H1 (cell line): ENCODE results near the gene BPGM.

ENCODE experiments used
- CTCF ChIP-seq, 3 experiments: IDR thresholded peaks; 1 replicate in 2 of 3; 2 replicates in 1 of 3; pipeline versions ENCODE4 v1.5.1 to v1.6.1; 2011; ENCODE audit warnings: low read length in 3 of 3, mild to moderate bottlenecking in 3 of 3, inconsistent platforms in 2 of 3, low read depth in 1 of 3, moderate library complexity in 1 of 3; ENCODE audit not compliant: insufficient read depth in 1 of 3; ENCODE audit errors: control extremely low read depth in 1 of 3
- HDAC6 ChIP-seq: IDR thresholded peaks from one replicate; pipeline ENCODE4 v1.7.1; 2012; ENCODE audit warnings: low read depth, mild to moderate bottlenecking, inconsistent platforms, low read length, moderate library complexity
- MAX ChIP-seq: IDR thresholded peaks from 2 replicates; pipeline ENCODE4 v1.6.1; 2012; ENCODE audit warnings: inconsistent platforms
- POLR2A ChIP-seq, 2 experiments: IDR thresholded peaks; 1 replicate in 1 of 2; 2 replicates in 1 of 2; pipeline ENCODE4 v1.6.1; 2011; ENCODE audit warnings: low read depth in 2 of 2, low read length in 2 of 2, mild to moderate bottlenecking in 2 of 2; ENCODE audit errors: control extremely low read depth in 1 of 2
- RNF2 ChIP-seq: fragments of 200-900, 300-1000 bp; sonication (generic); IDR thresholded peaks from 2 replicates; pipeline ENCODE4 v1.7.1; 2016; ENCODE audit warnings: borderline replicate concordance, low read depth, mild to moderate bottlenecking, antibody characterized with exemption, low read length; ENCODE audit not compliant: poor library complexity, severe bottlenecking; ENCODE audit errors: missing control alignments
- RXRA ChIP-seq: IDR thresholded peaks from 2 replicates; pipeline ENCODE4 v1.6.1; 2011; ENCODE audit warnings: low read depth, mild to moderate bottlenecking, low read length, moderate library complexity; ENCODE audit not compliant: insufficient read depth
- SIN3A ChIP-seq, 2 experiments: IDR thresholded peaks in 1 of 2; conservative IDR thresholded peaks in 1 of 2; 2 replicates each; pipeline ENCODE4 v1.6.1; 2011 to 2012; ENCODE audit warnings: low read length in 2 of 2, improper control_type of control experiment in 1 of 2, low read depth in 1 of 2, mild to moderate bottlenecking in 1 of 2
- SP1 ChIP-seq: IDR thresholded peaks from 2 replicates; pipeline ENCODE4 v1.6.1; 2011; ENCODE audit warnings: low read depth, low read length
- SP4 ChIP-seq: IDR thresholded peaks from 2 replicates; pipeline ENCODE4 v1.6.1; 2012; ENCODE audit warnings: low read length, inconsistent platforms
- SRF ChIP-seq: IDR thresholded peaks from 2 replicates; pipeline ENCODE4 v1.6.1; 2011; ENCODE audit warnings: mild to moderate bottlenecking, low read depth, low read length, moderate library complexity

- TF ChIP-seq CTCF (IDR thresholded peaks at IDR 0.05; ENCODE audit: control extremely low read depth in 1 of 3, insufficient read depth in 1 of 3, low read depth in 1 of 3, low read length in 3 of 3): no peak
- TF ChIP-seq HDAC6: no peak
- TF ChIP-seq SIN3A (conservative IDR thresholded peaks at IDR 0.05 in 1 of 2, IDR thresholded peaks at IDR 0.05 in 1 of 2; ENCODE audit: low read depth in 1 of 2, low read length in 2 of 2): no peak
- TF ChIP-seq RNF2: no peak
- TF ChIP-seq MAX: no peak
- no peak for TF ChIP-seq SP1
- TF ChIP-seq POLR2A (IDR thresholded peaks at IDR 0.05; ENCODE audit: control extremely low read depth in 1 of 2, low read depth in 2 of 2, low read length in 2 of 2): no peak
- no peak for TF ChIP-seq SRF
- TF ChIP-seq RXRA: no peak
- no peak for TF ChIP-seq SP4
Measured at GRCh38 chr7:134623193-134623592, 23.5 kb upstream of the BPGM start.
